Effector memory CD8-positive, alpha-beta T cell (primary cell): Measurements from ENCODE around the gene CEP95.

ENCODE experiments used
- ATAC-seq: fragments of 150-1000 bp; cut with Tn5 transposase; replicated peaks from 2 replicates; pipeline ENCODE4 v1.10.0; 2021; ENCODE audit warnings: mild to moderate bottlenecking, moderate library complexity
- DNase-seq, 3 experiments: peaks; one replicate each; pipeline ENCODE4 v3.0.0; 2021
- H3K27ac Mint-ChIP-seq, 2 donors: one replicate each; pipeline ENCODE4 v1.8.0; 2022; ENCODE audit warnings: mild to moderate bottlenecking in 2 of 2, mixed read lengths in 2 of 2, moderate library complexity in 2 of 2
- H3K27me3 Mint-ChIP-seq, 2 donors: one replicate each; pipeline ENCODE4 v1.8.0; 2022; ENCODE audit warnings: mixed read lengths in 2 of 2
- H3K36me3 Mint-ChIP-seq: one replicate; pipeline ENCODE4 v1.8.0; 2022; ENCODE audit warnings: mild to moderate bottlenecking, moderate library complexity, mixed read lengths; ENCODE audit not compliant: insufficient read depth
- H3K4me1 Mint-ChIP-seq, 2 donors: one replicate each; pipeline ENCODE4 v1.8.0; 2022; ENCODE audit warnings: low read depth in 2 of 2, mixed read lengths in 2 of 2
- H3K4me3 Mint-ChIP-seq, 2 donors: one replicate each; pipeline ENCODE4 v1.8.0; 2022; ENCODE audit warnings: mild to moderate bottlenecking in 2 of 2, mixed read lengths in 2 of 2, moderate library complexity in 2 of 2
- H3K9me3 Mint-ChIP-seq, 2 donors: one replicate each; pipeline ENCODE4 v1.8.0; 2022; ENCODE audit warnings: mixed read lengths in 2 of 2

CEP95 gene

DNA sequence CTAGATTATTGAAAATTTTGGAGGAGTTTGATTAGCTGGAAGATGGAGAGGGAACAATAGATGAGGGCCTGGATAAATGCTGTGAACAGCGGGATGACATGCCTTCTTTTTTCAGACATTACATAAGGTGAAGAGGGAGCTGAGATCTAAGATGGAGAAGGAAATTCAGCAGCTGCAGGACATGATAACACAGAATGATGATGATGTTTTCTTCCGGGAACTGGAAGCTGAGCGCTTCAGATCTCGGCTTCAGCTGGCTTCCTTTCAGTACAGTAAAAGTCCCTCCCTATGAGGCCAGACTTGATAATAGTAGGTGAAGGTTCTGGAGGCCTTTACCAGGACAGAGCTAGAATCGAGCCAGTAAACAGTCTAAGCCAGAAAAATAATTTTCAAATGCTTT is 30.7 kb downstream of the CEP95 start:
- no peak overlapping the region for H3K4me3 Mint-ChIP-seq
- H3K27ac Mint-ChIP-seq, result peak overlapping the region in 1 of 2 donors; percentile 47
- H3K4me1 Mint-ChIP-seq, result peaks cover 0 to 2% of the 10 kb centered on the region in 2 donors
- H3K36me3 Mint-ChIP-seq, result peaks cover 55% of the 10 kb centered on the region
- ATAC-seq, result no peak
- DNase-seq, result no peak
- H3K9me3 Mint-ChIP-seq, result no peaks in the 10 kb centered on the region
- H3K27me3 Mint-ChIP-seq, result no peaks in the 10 kb centered on the region

DNA sequence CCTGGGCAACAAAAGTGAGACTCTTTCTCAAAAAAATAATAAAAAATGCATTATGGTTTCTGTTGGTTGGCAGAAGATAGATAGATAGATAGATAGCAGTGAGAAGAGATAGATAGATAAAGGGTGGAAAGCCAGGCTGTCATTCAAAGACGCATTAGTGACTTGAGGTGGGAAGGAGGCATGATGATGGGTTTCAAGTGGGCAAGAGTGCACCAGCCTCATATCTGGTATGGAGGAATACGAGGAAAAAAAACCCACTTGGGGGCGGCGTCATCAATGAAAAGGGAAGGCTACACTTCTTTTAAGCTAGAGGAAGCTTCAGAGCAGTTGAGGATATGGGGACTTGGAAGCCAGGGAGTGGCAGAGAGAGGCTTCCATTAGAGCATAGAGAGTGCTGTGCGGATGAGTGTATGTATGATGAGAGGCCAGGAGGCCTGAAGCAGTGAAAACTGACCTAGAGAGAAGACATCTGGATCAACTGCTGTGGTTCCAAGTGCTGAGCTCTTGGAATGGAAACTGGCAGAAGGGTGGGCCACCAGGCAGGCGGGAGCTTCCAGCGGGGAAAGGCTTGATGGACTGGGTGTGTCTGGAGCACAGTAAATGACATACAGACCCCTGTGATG is 31.8 kb downstream of the CEP95 start:
- Mint-ChIP-seq H3K36me3 (peaks cover 50% of the 10 kb centered on the region), H3K27ac (peak overlapping the region in 1 of 2 donors; percentile 47), H3K4me1 (peaks cover 0 to 2% of the 10 kb centered on the region in 2 donors), H3K27me3 (no peaks in the 10 kb centered on the region), H3K4me3 (no peak overlapping the region), H3K9me3 (no peaks in the 10 kb centered on the region)
- no peak for DNase-seq
- ATAC-seq, result no peak

DNA sequence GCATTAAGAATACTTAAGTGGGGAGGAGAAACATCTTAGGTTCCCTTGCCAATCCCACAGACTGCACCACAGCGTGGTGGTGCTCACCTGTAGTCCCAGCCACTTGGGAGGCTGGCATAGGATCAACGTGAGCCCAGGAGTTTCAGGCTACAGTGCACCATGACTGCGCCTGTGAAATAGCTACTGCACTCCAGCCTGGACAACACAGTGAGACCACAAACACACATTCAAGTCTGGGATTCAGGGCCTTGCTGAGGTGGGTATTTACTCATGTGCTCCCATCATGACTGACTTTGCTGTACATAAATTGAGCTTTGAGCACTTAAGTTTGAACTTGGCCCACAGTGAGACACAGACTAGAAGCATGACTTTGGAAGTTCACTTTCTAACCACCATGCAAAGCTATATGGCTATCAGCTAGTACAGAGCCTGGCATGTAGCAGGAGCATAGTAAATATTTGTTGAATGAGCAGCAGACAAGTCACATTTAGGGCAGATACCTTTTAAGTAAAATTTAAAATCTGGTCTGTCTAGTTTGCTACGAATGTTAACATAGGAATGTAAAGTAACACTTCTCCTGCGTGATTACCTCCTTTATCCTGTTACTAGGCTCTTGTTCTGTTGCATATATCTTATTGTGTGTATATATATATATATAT is 33.5 kb downstream of the CEP95 start:
- Mint-ChIP-seq H3K27ac (no peak overlapping the region), H3K36me3 (peaks cover 56% of the 10 kb centered on the region)
- DNase-seq, result no peak

DNA sequence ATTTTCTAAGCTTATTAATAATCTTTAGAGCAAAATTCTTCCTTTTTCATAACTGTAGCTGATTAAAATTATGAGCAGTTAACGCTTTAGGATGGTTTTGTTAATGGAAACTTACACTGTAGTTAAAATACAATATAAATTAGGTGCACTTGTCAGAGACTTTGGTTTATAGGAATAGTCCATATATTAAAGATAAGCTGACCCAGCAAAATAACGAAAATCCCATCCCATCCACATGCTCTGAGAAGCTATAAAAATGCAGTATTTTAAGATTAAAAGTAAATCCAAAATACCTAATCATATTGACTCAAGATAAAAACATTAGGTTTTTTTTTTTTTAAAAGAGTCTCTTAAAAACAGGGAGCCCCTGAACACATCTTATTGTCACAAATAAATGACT is 38.0 kb downstream of the CEP95 start:
- no peaks in the 10 kb centered on the region for H3K27me3 Mint-ChIP-seq
- DNase-seq, result no peak
- no peak overlapping the region for H3K27ac Mint-ChIP-seq
- no peaks in the 10 kb centered on the region for H3K4me1 Mint-ChIP-seq
- H3K4me3 Mint-ChIP-seq, result no peak overlapping the region
- peaks cover 50% of the 10 kb centered on the region for H3K36me3 Mint-ChIP-seq
- no peak for ATAC-seq
- H3K9me3 Mint-ChIP-seq, result no peaks in the 10 kb centered on the region

More for the DNA sequence above, 33.5 kb downstream of the CEP95 start:
- H3K4me3 Mint-ChIP-seq, result no peak overlapping the region
- ATAC-seq, result no peak
- H3K9me3 Mint-ChIP-seq, result no peaks in the 10 kb centered on the region
- H3K27me3 Mint-ChIP-seq, result no peaks in the 10 kb centered on the region
- peaks cover 0 to 2% of the 10 kb centered on the region in 2 donors for H3K4me1 Mint-ChIP-seq

DNA sequence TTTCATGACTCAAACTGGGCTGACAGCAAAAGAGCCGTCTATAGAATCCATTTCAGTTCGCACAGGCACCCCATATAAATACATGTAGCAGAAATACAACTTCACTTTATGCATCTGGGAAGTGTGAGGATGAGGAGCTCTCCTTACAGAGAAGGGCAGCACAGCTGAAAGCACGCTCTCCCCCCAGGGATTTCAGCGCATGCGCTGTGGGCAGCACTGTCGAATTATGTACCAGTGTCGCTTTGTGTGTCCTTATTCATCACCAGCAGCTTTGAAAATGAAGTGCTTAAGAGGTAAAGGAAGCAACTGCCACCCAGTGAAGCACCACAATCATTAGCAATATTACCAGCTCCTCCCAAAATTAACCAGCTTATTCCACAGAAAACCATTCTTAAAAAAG is 39.9 kb downstream of the CEP95 start:
- no peak overlapping the region for H3K27ac Mint-ChIP-seq
- DNase-seq (no peak), ATAC-seq (no peak)
- no peaks in the 10 kb centered on the region for H3K9me3 Mint-ChIP-seq
- H3K4me1 Mint-ChIP-seq, result no peaks in the 10 kb centered on the region
- no peaks in the 10 kb centered on the region for H3K27me3 Mint-ChIP-seq
- peaks cover 69% of the 10 kb centered on the region for H3K36me3 Mint-ChIP-seq
- no peak overlapping the region for H3K4me3 Mint-ChIP-seq

GRCh38 chr17:64547319-64547718 is 40.5 kb downstream of the CEP95 start:
- H3K27me3 Mint-ChIP-seq, result no peaks in the 10 kb centered on the region
- DNase-seq (no peak), ATAC-seq (no peak)
- H3K4me3 Mint-ChIP-seq, result no peak overlapping the region
- H3K27ac Mint-ChIP-seq, result peak overlapping the region in 1 of 2 donors; percentile 62
- H3K36me3 Mint-ChIP-seq, result peaks cover 71% of the 10 kb centered on the region
- no peaks in the 10 kb centered on the region for H3K4me1 Mint-ChIP-seq
- H3K9me3 Mint-ChIP-seq, result no peaks in the 10 kb centered on the region

GRCh38 chr17:64551461-64551860 is 44.7 kb downstream of the CEP95 start:
- Mint-ChIP-seq H3K27ac (peak overlapping the region; percentile 8 to 63), H3K27me3 (no peaks in the 10 kb centered on the region), H3K4me1 (no peaks in the 10 kb centered on the region), H3K4me3 (no peak overlapping the region), H3K9me3 (no peaks in the 10 kb centered on the region), H3K36me3 (peaks cover 69% of the 10 kb centered on the region)
- no peak for DNase-seq
- ATAC-seq, result no peak

GRCh38 chr17:64554028-64554637 is 47.4 kb downstream of the CEP95 start:
- no peak for ATAC-seq
- peaks cover 76% of the 10 kb centered on the region for H3K36me3 Mint-ChIP-seq
- no peak overlapping the region for H3K4me3 Mint-ChIP-seq
- H3K4me1 Mint-ChIP-seq, result no peaks in the 10 kb centered on the region
- DNase-seq, result no peak
- H3K27ac Mint-ChIP-seq, result no peak overlapping the region
- H3K9me3 Mint-ChIP-seq, result no peaks in the 10 kb centered on the region
- H3K27me3 Mint-ChIP-seq, result no peaks in the 10 kb centered on the region

DNA sequence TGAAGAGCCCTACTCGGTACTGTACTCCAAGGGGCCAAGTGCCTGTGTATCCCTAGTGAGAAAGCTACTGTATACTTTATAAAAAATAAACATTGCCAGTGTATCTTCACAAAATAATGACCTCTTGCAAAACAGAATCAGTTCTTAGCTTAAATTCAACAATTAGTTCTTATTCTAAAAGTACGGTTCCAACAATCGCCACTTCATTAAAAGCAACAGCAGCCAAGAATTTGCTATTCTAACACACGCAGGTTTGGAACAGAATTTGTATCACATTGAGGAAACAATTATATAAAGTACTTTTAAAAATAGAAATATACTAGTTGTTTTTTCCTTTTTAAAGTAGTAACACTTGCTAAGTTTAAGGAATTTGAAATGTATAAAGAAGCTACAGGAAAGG is 48.5 kb downstream of the CEP95 start:
- Mint-ChIP-seq H3K27me3 (no peaks in the 10 kb centered on the region), H3K9me3 (no peaks in the 10 kb centered on the region), H3K4me1 (no peaks in the 10 kb centered on the region), H3K4me3 (no peak overlapping the region), H3K36me3 (peaks cover 68% of the 10 kb centered on the region), H3K27ac (peak overlapping the region in 1 of 2 donors; percentile 73)
- no peak for ATAC-seq
- DNase-seq, result no peak

- H3K9me3 Mint-ChIP-seq, result no peaks in the 10 kb centered on the region
- ATAC-seq (no peak), DNase-seq (no peak)
- H3K27ac Mint-ChIP-seq, result peak overlapping the region; percentile 55 to 67
- H3K36me3 Mint-ChIP-seq, result peaks cover 54% of the 10 kb centered on the region
- no peak overlapping the region for H3K4me3 Mint-ChIP-seq
- no peaks in the 10 kb centered on the region for H3K27me3 Mint-ChIP-seq
- peaks cover 0 to 3% of the 10 kb centered on the region in 2 donors for H3K4me1 Mint-ChIP-seq
Measured at GRCh38 chr17:64564098-64564497, 57.3 kb downstream of the CEP95 start.

DNA sequence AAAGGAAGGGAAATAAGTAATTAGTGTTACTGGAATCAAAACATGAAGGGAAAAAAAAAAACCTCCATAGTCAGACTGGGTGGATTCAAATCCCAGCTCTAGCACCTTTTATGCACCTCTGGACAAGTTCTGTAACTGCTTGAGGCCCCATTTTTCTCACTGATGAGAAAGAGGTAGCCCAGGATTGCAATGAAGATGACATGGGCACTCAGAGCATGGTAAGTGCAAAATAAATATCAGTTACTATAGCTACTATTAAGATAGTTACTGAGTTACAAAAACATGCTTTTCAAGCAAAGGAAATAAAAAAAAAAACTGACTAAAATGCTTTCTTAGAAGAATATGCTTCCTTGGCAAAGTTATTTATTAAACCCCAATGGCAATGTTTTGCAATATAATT is 58.8 kb downstream of the CEP95 start:
- H3K27ac Mint-ChIP-seq, result peak overlapping the region in 1 of 2 donors; percentile 67
- ATAC-seq, result no peak
- H3K36me3 Mint-ChIP-seq, result peaks cover 60% of the 10 kb centered on the region
- no peaks in the 10 kb centered on the region for H3K9me3 Mint-ChIP-seq
- DNase-seq, result no peak
- H3K4me3 Mint-ChIP-seq, result no peak overlapping the region
- H3K4me1 Mint-ChIP-seq, result peaks cover 0 to 3% of the 10 kb centered on the region in 2 donors
- no peaks in the 10 kb centered on the region for H3K27me3 Mint-ChIP-seq

DNA sequence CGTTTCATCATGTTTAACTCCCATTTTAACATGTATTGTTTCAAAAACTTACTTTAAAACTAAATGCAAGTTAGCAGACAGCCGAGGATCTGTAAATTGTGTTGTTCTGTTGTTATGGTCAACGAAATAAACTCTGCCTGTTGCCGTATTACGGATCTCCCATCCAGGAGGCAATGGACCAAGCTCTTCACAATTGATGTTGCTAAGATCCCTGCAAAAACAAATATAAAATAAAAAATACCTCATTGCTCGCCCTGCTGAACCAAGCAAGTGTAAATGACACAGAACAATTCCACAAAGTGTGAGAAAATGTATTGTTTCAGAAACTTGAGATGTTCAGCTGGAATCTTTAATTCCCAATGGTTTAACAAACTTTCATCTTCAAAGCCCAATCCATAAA is 65.0 kb downstream of the CEP95 start:
- ATAC-seq (no peak), DNase-seq (no peak)
- H3K4me3 Mint-ChIP-seq, result no peak overlapping the region
- peaks cover 45% of the 10 kb centered on the region for H3K36me3 Mint-ChIP-seq
- peak overlapping the region in 1 of 2 donors; percentile 65 for H3K27ac Mint-ChIP-seq
- peaks cover 4 to 8% of the 10 kb centered on the region in 2 donors for H3K4me1 Mint-ChIP-seq
- no peaks in the 10 kb centered on the region for H3K27me3 Mint-ChIP-seq
- H3K9me3 Mint-ChIP-seq, result no peaks in the 10 kb centered on the region

DNA sequence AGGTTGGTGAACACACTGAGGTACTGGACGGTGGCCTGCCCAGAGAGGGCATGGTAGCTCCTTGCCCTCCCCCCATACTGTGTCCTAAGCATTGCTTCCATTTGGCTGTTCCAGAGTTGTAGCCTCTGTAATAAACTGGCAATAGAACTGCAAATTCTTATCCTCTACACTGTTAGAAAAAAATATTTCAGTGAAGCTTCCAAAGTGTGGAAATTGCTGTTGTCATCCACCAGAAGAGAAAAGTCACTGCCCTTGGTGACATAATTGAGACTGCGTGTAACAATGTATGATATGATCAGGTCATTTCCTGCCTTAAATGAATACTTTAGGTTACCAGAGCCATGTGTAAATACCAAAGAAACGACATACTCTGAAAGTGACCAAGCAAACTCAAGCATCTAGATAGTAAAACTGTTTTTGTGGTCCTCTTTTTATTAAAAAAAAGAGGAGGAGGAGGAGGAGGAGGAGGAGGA is 65.9 kb downstream of the CEP95 start:
- peak overlapping the region; percentile 63 to 87 for H3K27ac Mint-ChIP-seq
- H3K36me3 Mint-ChIP-seq, result peaks cover 46% of the 10 kb centered on the region
- no peaks in the 10 kb centered on the region for H3K27me3 Mint-ChIP-seq
- peaks cover 4 to 8% of the 10 kb centered on the region in 2 donors for H3K4me1 Mint-ChIP-seq
- no peaks in the 10 kb centered on the region for H3K9me3 Mint-ChIP-seq
- ATAC-seq (peak; percentile 64), DNase-seq (no peak)
- H3K4me3 Mint-ChIP-seq, result no peak overlapping the region

- H3K27me3 Mint-ChIP-seq, result no peaks in the 10 kb centered on the region
- H3K36me3 Mint-ChIP-seq, result peaks cover 50% of the 10 kb centered on the region
- H3K4me1 Mint-ChIP-seq, result peaks cover 4 to 8% of the 10 kb centered on the region in 2 donors
- ATAC-seq, result no peak
- no peak overlapping the region for H3K4me3 Mint-ChIP-seq
- H3K9me3 Mint-ChIP-seq, result no peaks in the 10 kb centered on the region
- peak overlapping the region; percentile 63 to 87 for H3K27ac Mint-ChIP-seq
- no peak for DNase-seq
Measured at GRCh38 chr17:64573214-64573613, 66.4 kb downstream of the CEP95 start.
